ENCODE measurements around the gene GPX4. TPM values are rescaled to one million over a fixed set of nuclear protein-coding genes. Genes with fewer than 3 reads are reported as not detected.

GPX4 gene
- total RNA-seq, 4 donors from 2014 or later = 267 to 359 (median 344) TPM

DNA sequence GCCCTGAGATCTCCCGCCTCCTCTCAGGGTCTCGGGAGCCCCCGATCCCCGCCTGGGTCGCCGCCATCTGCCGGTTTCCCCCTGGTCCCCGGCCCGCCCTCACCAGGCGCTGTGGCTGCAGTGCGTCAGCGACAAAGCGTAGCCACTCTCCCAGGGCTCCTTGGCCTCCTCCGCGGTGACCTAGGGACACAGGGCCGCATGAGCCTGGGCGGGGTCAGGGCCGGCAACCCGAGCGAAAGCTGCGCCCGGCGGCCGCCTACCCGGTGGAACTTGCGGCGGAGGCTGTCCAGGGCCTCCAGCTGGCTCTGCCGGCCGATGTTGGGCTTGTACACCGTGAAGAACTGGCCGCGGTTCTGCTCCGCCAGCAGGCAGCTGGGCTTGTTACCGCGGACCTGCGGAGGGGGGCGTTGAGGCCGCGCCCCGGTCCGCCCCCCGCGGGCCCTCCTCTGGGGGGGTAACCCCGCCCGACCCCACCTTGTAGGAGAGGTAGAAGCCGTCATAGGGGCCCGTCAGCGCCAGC lies 5.3 kb downstream of the GPX4 start:
- no peaks in the 10 kb centered on the region for H3K27me3 ChIP-seq
- no peak for TF ChIP-seq POLR2A (IDR thresholded peaks at IDR 0.05)
- TF ChIP-seq, protein P1, sequence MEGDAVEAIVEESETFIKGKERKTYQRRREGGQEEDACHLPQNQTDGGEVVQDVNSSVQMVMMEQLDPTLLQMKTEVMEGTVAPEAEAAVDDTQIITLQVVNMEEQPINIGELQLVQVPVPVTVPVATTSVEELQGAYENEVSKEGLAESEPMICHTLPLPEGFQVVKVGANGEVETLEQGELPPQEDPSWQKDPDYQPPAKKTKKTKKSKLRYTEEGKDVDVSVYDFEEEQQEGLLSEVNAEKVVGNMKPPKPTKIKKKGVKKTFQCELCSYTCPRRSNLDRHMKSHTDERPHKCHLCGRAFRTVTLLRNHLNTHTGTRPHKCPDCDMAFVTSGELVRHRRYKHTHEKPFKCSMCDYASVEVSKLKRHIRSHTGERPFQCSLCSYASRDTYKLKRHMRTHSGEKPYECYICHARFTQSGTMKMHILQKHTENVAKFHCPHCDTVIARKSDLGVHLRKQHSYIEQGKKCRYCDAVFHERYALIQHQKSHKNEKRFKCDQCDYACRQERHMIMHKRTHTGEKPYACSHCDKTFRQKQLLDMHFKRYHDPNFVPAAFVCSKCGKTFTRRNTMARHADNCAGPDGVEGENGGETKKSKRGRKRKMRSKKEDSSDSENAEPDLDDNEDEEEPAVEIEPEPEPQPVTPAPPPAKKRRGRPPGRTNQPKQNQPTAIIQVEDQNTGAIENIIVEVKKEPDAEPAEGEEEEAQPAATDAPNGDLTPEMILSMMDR (IDR thresholded peaks at IDR 0.05) = no peak
- no peak for TF ChIP-seq POLR2AphosphoS5 (IDR thresholded peaks at IDR 0.05)
- no peak for TF ChIP-seq EP300 (IDR thresholded peaks at IDR 0.05)
- peaks cover 65% of the 10 kb centered on the region for H3K4me1 ChIP-seq
- no peak for DNase-seq (ENCODE audit: low spot score in 2 of 2)
- 95% methylated on average over 10 of the region's 48 CpGs for WGBS
- H3K27ac ChIP-seq = no peak overlapping the region
- H3K9me3 ChIP-seq = no peaks in the 10 kb centered on the region
- peaks cover 75% of the 10 kb centered on the region for H3K36me3 ChIP-seq
- no peak overlapping the region for H3K4me3 ChIP-seq

DNA sequence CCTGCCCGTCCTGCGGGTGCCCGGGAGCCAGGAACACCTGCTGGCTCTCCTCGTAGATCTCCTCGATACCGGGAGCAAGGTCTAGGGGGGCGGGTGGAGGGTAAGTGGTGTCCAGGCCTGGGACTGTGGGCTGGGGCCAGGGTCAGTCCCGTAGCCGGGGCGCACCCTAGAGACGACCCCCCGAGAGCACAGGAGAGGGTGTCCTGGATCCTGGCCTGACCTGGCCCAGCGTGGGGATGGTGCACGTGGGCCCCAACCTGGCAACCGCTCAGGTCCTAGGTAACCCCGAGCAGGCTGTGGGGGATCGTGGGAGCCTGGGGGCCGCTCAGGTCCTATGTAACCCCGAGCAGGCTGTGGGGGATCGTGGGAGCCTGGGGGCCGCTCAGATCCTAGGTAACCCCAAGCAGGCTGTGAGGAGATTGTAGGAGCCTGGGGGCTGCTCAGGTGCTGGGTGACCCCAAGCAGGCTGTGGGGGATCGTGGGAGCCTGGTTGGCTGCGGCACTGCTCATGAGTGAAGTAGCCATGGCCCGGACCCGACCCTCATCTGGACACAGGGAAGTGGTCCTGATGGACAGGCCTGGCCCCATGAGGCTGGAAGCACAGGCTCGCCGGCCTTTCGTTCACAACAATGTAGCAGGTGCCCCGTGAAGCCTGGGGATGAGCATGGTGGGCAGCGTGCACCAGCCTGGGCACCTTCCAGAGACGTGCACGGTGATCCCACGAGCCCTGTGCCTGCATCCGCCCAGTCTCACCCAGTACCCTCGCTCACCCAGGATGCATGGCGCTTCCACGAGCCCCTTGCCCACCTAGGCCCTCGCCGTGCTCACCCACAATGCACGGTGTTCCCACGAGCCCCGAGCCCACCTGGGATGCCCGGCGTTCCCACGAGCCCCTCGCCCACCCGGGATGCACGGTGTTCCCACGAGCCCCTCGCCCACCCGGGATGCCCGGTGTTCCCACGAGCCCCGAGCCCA lies 6.2 kb downstream of the GPX4 start:
- H3K36me3 ChIP-seq = peaks cover 83% of the 10 kb centered on the region
- peaks cover 63% of the 10 kb centered on the region for H3K4me1 ChIP-seq
- H3K27me3 ChIP-seq = no peaks in the 10 kb centered on the region
- no peak for DNase-seq (ENCODE audit: low spot score in 2 of 2)
- H3K27ac ChIP-seq = no peak overlapping the region
- 91% methylated on average over 22 of the region's 54 CpGs for WGBS
- TF ChIP-seq POLR2A (IDR thresholded peaks at IDR 0.05) (no peak), POLR2AphosphoS5 (IDR thresholded peaks at IDR 0.05) (no peak), EP300 (IDR thresholded peaks at IDR 0.05) (no peak)
- TF ChIP-seq, protein P1 (IDR thresholded peaks at IDR 0.05) = no peak
- H3K4me3 ChIP-seq = no peak overlapping the region
- H3K9me3 ChIP-seq = no peaks in the 10 kb centered on the region

DNA sequence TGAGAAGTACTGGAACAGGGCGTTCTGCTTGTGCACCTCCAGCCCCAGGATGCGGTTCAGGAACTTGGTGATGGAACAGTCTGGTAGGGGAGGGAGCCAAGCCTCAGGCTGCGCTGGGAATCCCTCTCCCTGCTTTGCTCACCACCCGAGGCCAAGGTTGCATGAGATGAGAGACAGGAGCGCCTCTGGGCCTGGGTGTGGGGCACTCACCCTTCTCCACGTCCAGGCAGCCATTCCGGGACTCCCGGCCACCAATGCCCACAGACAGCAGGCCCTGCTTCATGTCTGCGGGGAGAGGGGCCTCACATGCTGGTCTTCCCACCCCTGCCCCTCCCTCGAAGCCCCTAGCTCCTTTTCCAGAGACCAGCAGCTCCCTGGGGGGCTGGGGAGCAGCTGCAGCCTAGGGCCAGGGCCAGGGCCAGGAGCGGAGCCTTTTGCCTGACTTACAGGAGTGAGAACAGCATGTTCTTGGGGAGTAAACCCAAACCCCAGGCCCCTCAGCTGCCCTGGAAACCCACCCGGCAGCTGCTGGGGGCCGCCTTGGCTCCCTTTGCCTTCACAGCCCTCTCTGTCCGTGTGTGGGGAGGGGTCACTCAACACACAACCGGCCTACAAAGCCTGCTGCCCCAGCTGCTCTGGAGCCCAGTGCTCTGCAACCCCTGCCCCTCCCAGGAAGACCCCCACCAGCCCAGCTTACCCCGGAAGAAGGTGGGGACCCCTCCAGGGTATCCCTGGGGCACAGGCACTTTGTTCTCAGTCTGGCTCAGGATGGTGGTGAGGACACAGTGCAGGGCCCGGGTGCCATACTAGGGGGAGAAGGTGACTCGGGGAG lies 7.2 kb downstream of the GPX4 start:
- DNase-seq (ENCODE audit: low spot score in 2 of 2) = no peak
- 81% methylated on average over 9 of the region's 18 CpGs for WGBS
- H3K4me1 ChIP-seq = peaks cover 52% of the 10 kb centered on the region
- H3K36me3 ChIP-seq = peaks cover 89% of the 10 kb centered on the region
- peak overlapping the region; percentile 65 for H3K27ac ChIP-seq
- no peaks in the 10 kb centered on the region for H3K9me3 ChIP-seq
- H3K4me3 ChIP-seq = no peak overlapping the region
- H3K27me3 ChIP-seq = no peaks in the 10 kb centered on the region
- TF ChIP-seq, protein P1 (IDR thresholded peaks at IDR 0.05) = no peak
- TF ChIP-seq EP300 (IDR thresholded peaks at IDR 0.05) (no peak), POLR2A (IDR thresholded peaks at IDR 0.05) (no peak)

DNA sequence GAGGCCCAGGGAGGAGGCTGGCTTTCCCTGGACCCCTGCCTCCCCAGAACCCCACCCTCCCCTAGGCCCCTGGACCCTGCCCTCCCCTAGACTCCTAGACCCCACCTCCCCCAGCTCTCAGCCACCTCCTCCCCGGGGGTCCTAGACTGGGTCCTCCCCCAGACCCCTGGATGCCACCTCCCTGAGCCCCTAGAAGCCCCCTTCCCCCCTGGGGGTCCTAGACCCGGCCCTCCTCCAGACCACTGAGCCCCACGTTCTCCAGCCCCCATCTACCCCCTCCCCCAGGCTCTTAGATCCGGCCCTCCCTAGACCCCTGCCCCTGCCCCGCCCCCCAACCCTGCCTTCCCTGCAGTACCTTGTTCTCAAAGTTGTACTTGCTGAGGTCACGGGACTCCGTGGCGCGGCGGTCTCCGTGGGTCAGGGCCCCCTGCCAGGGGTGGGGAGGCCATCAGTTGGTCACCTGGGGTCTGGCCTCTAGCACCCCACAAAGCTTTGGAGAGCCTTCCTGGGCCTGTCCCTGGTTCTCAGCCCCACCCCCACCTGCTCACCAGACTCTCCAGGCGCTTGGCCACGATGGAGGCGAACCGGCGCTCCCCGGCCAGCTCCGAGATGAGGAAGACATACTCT lies 8.0 kb downstream of the GPX4 start:
- Histone ChIP-seq H3K9me3 (no peaks in the 10 kb centered on the region), H3K4me3 (no peak overlapping the region), H3K4me1 (peaks cover 45% of the 10 kb centered on the region), H3K27me3 (no peaks in the 10 kb centered on the region), H3K36me3 (peaks cover 89% of the 10 kb centered on the region), H3K27ac (peak overlapping the region; percentile 65)
- TF ChIP-seq, protein P1 (IDR thresholded peaks at IDR 0.05) = no peak
- no peak for TF ChIP-seq POLR2A (IDR thresholded peaks at IDR 0.05)
- no peak for TF ChIP-seq POLR2AphosphoS5 (IDR thresholded peaks at IDR 0.05)
- TF ChIP-seq EP300 (IDR thresholded peaks at IDR 0.05) = no peak
- WGBS = 63% methylated on average over 12 of the region's 18 CpGs
- no peak for DNase-seq (ENCODE audit: low spot score in 2 of 2)

Data from suprapubic skin (tissue), 4 donors.